ENCODE data around the gene HSPB1.

The HSPB1 gene

GRCh38 chr7:76318488-76319353 is 16.2 kb downstream of the HSPB1 start:
- TF ChIP-seq TEAD4 (IDR thresholded peaks at IDR 0.05) (peak; percentile 49; the same call in 1 of the 2 replicates), RAD21 (IDR thresholded peaks at IDR 0.05; ENCODE audit: low read depth) (peak; percentile 19; the same call in 1 of the 2 replicates), EGR1 (IDR thresholded peaks at IDR 0.05) (no peak), CEBPB (IDR thresholded peaks at IDR 0.05) (peak; percentile 84), USF1 (IDR thresholded peaks at IDR 0.05) (no peak), MAX (IDR thresholded peaks at IDR 0.05) (0 out of 2 replicates have a peak, but pooled peaks have one; percentile 24), ZBTB7A (IDR thresholded peaks at IDR 0.05; ENCODE audit: low read depth) (no peak), NFIC (IDR thresholded peaks at IDR 0.05) (peak; percentile 39), TCF12 (IDR thresholded peaks at IDR 0.05; ENCODE audit: low read depth) (peak; percentile 57; the same call in 1 of the 2 replicates), FOXM1 (IDR thresholded peaks at IDR 0.05; ENCODE audit: borderline replicate concordance, low read depth) (0 out of 2 replicates have a peak, but pooled peaks have one; percentile 24)

- TF ChIP-seq TCF12 (IDR thresholded peaks at IDR 0.05; ENCODE audit: low read depth) (no peak), ZBTB7A (IDR thresholded peaks at IDR 0.05; ENCODE audit: low read depth) (no peak), TAF1 (IDR thresholded peaks at IDR 0.05; ENCODE audit: low read depth) (no peak), YY1 (IDR thresholded peaks at IDR 0.05; ENCODE audit: low read depth) (no peak), FOXM1 (IDR thresholded peaks at IDR 0.05; ENCODE audit: borderline replicate concordance, low read depth) (no peak), TEAD4 (IDR thresholded peaks at IDR 0.05) (no peak), EGR1 (IDR thresholded peaks at IDR 0.05) (no peak), RAD21 (IDR thresholded peaks at IDR 0.05; ENCODE audit: low read depth) (no peak), NFIC (IDR thresholded peaks at IDR 0.05) (no peak)
These were observed 22.6 kb downstream of the HSPB1 start for GRCh38 chr7:76325092-76325491.

- TF ChIP-seq TAF1 (IDR thresholded peaks at IDR 0.05; ENCODE audit: low read depth) (no peak), EGR1 (IDR thresholded peaks at IDR 0.05) (no peak), TCF12 (IDR thresholded peaks at IDR 0.05; ENCODE audit: low read depth) (no peak), NFIC (IDR thresholded peaks at IDR 0.05) (no peak), YY1 (IDR thresholded peaks at IDR 0.05; ENCODE audit: low read depth) (no peak), MAX (IDR thresholded peaks at IDR 0.05) (no peak), RAD21 (IDR thresholded peaks at IDR 0.05; ENCODE audit: low read depth) (no peak), EP300 (IDR thresholded peaks at IDR 0.05; ENCODE audit: borderline replicate concordance) (no peak), FOXM1 (IDR thresholded peaks at IDR 0.05; ENCODE audit: borderline replicate concordance, low read depth) (no peak), TEAD4 (IDR thresholded peaks at IDR 0.05) (no peak), CEBPB (IDR thresholded peaks at IDR 0.05) (no peak), USF1 (IDR thresholded peaks at IDR 0.05) (no peak), ZBTB7A (IDR thresholded peaks at IDR 0.05; ENCODE audit: low read depth) (no peak)
These were observed 23.3 kb downstream of the HSPB1 start for GRCh38 chr7:76325811-76326210.

GRCh38 chr7:76326646-76327233 is 24.3 kb downstream of the HSPB1 start:
- TF ChIP-seq REST (IDR thresholded peaks at IDR 0.05; ENCODE audit: low read depth) (no peak), USF1 (IDR thresholded peaks at IDR 0.05) (no peak), TAF1 (IDR thresholded peaks at IDR 0.05; ENCODE audit: low read depth) (no peak), TEAD4 (IDR thresholded peaks at IDR 0.05) (no peak), MAX (IDR thresholded peaks at IDR 0.05) (no peak), NFIC (IDR thresholded peaks at IDR 0.05) (no peak), RAD21 (IDR thresholded peaks at IDR 0.05; ENCODE audit: low read depth) (no peak), CEBPB (IDR thresholded peaks at IDR 0.05) (no peak), EP300 (IDR thresholded peaks at IDR 0.05; ENCODE audit: borderline replicate concordance) (no peak), ZBTB7A (IDR thresholded peaks at IDR 0.05; ENCODE audit: low read depth) (no peak), EGR1 (IDR thresholded peaks at IDR 0.05) (no peak), FOXM1 (IDR thresholded peaks at IDR 0.05; ENCODE audit: borderline replicate concordance, low read depth) (no peak), TCF12 (IDR thresholded peaks at IDR 0.05; ENCODE audit: low read depth) (no peak), YY1 (IDR thresholded peaks at IDR 0.05; ENCODE audit: low read depth) (no peak)

GRCh38 chr7:76327610-76328009 is 25.1 kb downstream of the HSPB1 start:
- TF ChIP-seq CREB1 (IDR thresholded peaks at IDR 0.05; ENCODE audit: low read depth) (no peak), YY1 (IDR thresholded peaks at IDR 0.05; ENCODE audit: low read depth) (no peak), EP300 (IDR thresholded peaks at IDR 0.05; ENCODE audit: borderline replicate concordance) (no peak), RAD21 (IDR thresholded peaks at IDR 0.05; ENCODE audit: low read depth) (no peak), TCF12 (IDR thresholded peaks at IDR 0.05; ENCODE audit: low read depth) (no peak), USF1 (IDR thresholded peaks at IDR 0.05) (no peak), FOXM1 (IDR thresholded peaks at IDR 0.05; ENCODE audit: borderline replicate concordance, low read depth) (no peak), TAF1 (IDR thresholded peaks at IDR 0.05; ENCODE audit: low read depth) (no peak), NFIC (IDR thresholded peaks at IDR 0.05) (no peak), EGR1 (IDR thresholded peaks at IDR 0.05) (no peak), TEAD4 (IDR thresholded peaks at IDR 0.05) (no peak), ZBTB7A (IDR thresholded peaks at IDR 0.05; ENCODE audit: low read depth) (no peak), MAX (IDR thresholded peaks at IDR 0.05) (no peak), REST (IDR thresholded peaks at IDR 0.05; ENCODE audit: low read depth) (no peak)
